ENCODE results near the gene MYO7A. TPM values are rescaled to one million over a fixed set of nuclear protein-coding genes. Genes with fewer than 3 reads are reported as not detected.

The MYO7A gene
- total and polyA plus RNA-seq, 2 of the 4 experiments (the other 2 are of a cell fraction) = 0.02 TPM; not detected in 1

GRCh38 chr11:77081976-77082836, 45.8 kb upstream of the MYO7A start:
- peak overlapping the region; percentile 11; the same call in 1 of the 2 replicates for H3K27ac ChIP-seq (ENCODE audit: insufficient read depth, low read length)
- peak overlapping the region; percentile 73 for H4K5ac ChIP-seq (ENCODE audit: low read depth, low read length)
- DNase-seq (no peak), ATAC-seq (ENCODE audit: low read depth) (no peak)
- H2AFZ ChIP-seq (replicated peaks; ENCODE audit: low read length, poor library complexity) = peak overlapping the region; percentile 38
- H3K9ac ChIP-seq (ENCODE audit: low read depth, low read length) = no peak overlapping the region
- in situ Hi-C loops (cut with MboI; ENCODE audit: low sequenced_read_pairs) = no loop called here
- intact Hi-C loops (cut with micrococcal nuclease) = no loop called here
- H2BK120ac ChIP-seq (ENCODE audit: low read depth, low read length) = no peak overlapping the region
- peaks cover 7 to 21% of the 10 kb centered on the region in 2 experiments for H3K79me1 ChIP-seq (ENCODE audit: low read depth in 1 of 2, low read length in 2 of 2)
- peak overlapping the region; percentile 71; the same call in 1 of the 2 replicates for H2AK5ac ChIP-seq (ENCODE audit: low read depth, low read length)
- H3K4me3 ChIP-seq (ENCODE audit: insufficient read depth, low read depth, low read length) = no peak overlapping the region
- H3K36me3 ChIP-seq (ENCODE audit: control insufficient read depth, insufficient read depth, low read length) = peaks cover 4% of the 10 kb centered on the region; the same call in 1 of the 2 replicates
- TF ChIP-seq RFX5 (IDR thresholded peaks at IDR 0.05; ENCODE audit: low read depth, low read length) = no peak
- no peak overlapping the region for H3K18ac ChIP-seq (ENCODE audit: low read depth, low read length)
- no peak overlapping the region for H4K91ac ChIP-seq (ENCODE audit: insufficient read depth, low read depth, low read length)
- H3K4me1 ChIP-seq (ENCODE audit: control insufficient read depth, insufficient read depth, low read length) = peaks cover 15% of the 10 kb centered on the region
- H2AK9ac ChIP-seq (replicated peaks; ENCODE audit: low read depth, low read length, poor library complexity) = peak overlapping the region; percentile 22
- POLR2A ChIA-PET (ENCODE audit: unreplicated experiment) = interaction anchor here (1.4 kb wide), 1 partner anchor 9 kb away, joined by 4 read pairs; no protein-coding TSS in a partner anchor
- H3K23ac ChIP-seq (ENCODE audit: low read depth, low read length) = no peak overlapping the region
- H2BK5ac ChIP-seq (ENCODE audit: low read depth, low read length, poor library complexity, severe bottlenecking) = peak overlapping the region; percentile 16
- no peak overlapping the region for H2BK20ac ChIP-seq (ENCODE audit: low read depth, low read length)
- dilution Hi-C loops (cut with HindIII; ENCODE audit: low sequenced_read_pairs, unreplicated experiment) = no loop called here
- no peak overlapping the region for H3K56ac ChIP-seq (ENCODE audit: extremely low read depth, insufficient read depth, low read length)
- H3K4me2 ChIP-seq (ENCODE audit: low read depth, low read length) = no peak overlapping the region
- H3K14ac ChIP-seq (replicated peaks; ENCODE audit: low read depth, low read length) = no peak overlapping the region
- H4K8ac ChIP-seq (ENCODE audit: low read depth in 2 of 2, low read length in 2 of 2) = peak overlapping the region; percentile 50 to 69; a peak in 3 of 4 replicates
- no peaks in the 10 kb centered on the region for H4K20me1 ChIP-seq (ENCODE audit: insufficient read depth, low read length)
- H3K27me3 ChIP-seq (ENCODE audit: control insufficient read depth, insufficient read depth, low read length) = no peaks in the 10 kb centered on the region
- H3K4ac ChIP-seq (ENCODE audit: low read depth, low read length) = no peak overlapping the region
- no peaks in the 10 kb centered on the region for H3K9me3 ChIP-seq (ENCODE audit: control insufficient read depth, insufficient read depth, low read length)
- CTCF ChIA-PET = interaction anchor here (0.6 to 1.1 kb wide), 4 partner anchors 9 to 497 kb away, joined by 3 to 5 read pairs (median 3); no protein-coding TSS in a partner anchor
- H3K9me1 ChIP-seq (ENCODE audit: insufficient read depth, low read length) = peaks cover 5% of the 10 kb centered on the region; the same call in 1 of the 2 replicates
- 93% methylated on average over 4 of the region's 11 CpGs; no CpG with 5 or more reads in 1 of the 2 experiments for WGBS, 2 experiments (ENCODE audit: extremely low coverage in 2 of 2, insufficient read length in 1 of 2)
- H2BK15ac ChIP-seq (ENCODE audit: low read depth, low read length) = no peak overlapping the region
- no TSS peak for BruUV-seq (replicated peaks)
